Measurements from ENCODE around the gene PHLDB1.

DNA sequence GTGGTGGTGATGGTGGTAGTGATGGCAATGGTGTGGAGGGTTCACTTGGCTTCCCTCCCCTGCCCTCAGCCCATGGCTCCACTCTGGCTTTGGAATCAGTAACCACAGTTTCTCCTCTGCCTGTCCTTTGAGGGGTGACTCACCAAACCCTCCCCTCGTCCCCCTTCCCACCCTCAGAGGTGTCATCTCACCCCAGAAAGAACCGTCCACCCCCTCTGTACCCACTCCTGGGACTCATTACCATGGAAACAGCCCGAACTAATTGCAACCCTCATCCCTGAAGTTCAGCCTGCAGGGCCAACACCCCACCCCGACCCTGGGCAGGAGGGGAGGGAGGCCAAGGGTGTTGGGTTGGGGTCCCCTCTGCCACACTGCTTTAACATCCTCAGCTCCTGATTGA is 26.6 kb downstream of the PHLDB1 start:
- TF ChIP-seq, protein P1, sequence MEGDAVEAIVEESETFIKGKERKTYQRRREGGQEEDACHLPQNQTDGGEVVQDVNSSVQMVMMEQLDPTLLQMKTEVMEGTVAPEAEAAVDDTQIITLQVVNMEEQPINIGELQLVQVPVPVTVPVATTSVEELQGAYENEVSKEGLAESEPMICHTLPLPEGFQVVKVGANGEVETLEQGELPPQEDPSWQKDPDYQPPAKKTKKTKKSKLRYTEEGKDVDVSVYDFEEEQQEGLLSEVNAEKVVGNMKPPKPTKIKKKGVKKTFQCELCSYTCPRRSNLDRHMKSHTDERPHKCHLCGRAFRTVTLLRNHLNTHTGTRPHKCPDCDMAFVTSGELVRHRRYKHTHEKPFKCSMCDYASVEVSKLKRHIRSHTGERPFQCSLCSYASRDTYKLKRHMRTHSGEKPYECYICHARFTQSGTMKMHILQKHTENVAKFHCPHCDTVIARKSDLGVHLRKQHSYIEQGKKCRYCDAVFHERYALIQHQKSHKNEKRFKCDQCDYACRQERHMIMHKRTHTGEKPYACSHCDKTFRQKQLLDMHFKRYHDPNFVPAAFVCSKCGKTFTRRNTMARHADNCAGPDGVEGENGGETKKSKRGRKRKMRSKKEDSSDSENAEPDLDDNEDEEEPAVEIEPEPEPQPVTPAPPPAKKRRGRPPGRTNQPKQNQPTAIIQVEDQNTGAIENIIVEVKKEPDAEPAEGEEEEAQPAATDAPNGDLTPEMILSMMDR (IDR thresholded peaks at IDR 0.05; ENCODE audit: insufficient read depth, low read length), result no peak
- TF ChIP-seq POLR2AphosphoS5 (IDR thresholded peaks at IDR 0.05; ENCODE audit: low read depth), result no peak
- no peak for TF ChIP-seq GABPA (IDR thresholded peaks at IDR 0.05; ENCODE audit: low read depth)
- TF ChIP-seq, protein P2, sequence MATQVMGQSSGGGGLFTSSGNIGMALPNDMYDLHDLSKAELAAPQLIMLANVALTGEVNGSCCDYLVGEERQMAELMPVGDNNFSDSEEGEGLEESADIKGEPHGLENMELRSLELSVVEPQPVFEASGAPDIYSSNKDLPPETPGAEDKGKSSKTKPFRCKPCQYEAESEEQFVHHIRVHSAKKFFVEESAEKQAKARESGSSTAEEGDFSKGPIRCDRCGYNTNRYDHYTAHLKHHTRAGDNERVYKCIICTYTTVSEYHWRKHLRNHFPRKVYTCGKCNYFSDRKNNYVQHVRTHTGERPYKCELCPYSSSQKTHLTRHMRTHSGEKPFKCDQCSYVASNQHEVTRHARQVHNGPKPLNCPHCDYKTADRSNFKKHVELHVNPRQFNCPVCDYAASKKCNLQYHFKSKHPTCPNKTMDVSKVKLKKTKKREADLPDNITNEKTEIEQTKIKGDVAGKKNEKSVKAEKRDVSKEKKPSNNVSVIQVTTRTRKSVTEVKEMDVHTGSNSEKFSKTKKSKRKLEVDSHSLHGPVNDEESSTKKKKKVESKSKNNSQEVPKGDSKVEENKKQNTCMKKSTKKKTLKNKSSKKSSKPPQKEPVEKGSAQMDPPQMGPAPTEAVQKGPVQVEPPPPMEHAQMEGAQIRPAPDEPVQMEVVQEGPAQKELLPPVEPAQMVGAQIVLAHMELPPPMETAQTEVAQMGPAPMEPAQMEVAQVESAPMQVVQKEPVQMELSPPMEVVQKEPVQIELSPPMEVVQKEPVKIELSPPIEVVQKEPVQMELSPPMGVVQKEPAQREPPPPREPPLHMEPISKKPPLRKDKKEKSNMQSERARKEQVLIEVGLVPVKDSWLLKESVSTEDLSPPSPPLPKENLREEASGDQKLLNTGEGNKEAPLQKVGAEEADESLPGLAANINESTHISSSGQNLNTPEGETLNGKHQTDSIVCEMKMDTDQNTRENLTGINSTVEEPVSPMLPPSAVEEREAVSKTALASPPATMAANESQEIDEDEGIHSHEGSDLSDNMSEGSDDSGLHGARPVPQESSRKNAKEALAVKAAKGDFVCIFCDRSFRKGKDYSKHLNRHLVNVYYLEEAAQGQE (IDR thresholded peaks at IDR 0.05; ENCODE audit: insufficient replicate concordance, low read depth), result no peak
- TF ChIP-seq SPI1 (IDR thresholded peaks at IDR 0.05; ENCODE audit: borderline replicate concordance, low read depth), result no peak

Data from HL-60 (cell line).